NCI-H2029 treated with DMSO at 0.1 percent for 48 hours (cell line): ENCODE results near the gene ARHGEF39.

ENCODE experiments used
- DNase-seq: peaks from one replicate; lab custom pipeline; 2025; lab: John Stamatoyannopoulos, UW

The ARHGEF39 gene, protein sequence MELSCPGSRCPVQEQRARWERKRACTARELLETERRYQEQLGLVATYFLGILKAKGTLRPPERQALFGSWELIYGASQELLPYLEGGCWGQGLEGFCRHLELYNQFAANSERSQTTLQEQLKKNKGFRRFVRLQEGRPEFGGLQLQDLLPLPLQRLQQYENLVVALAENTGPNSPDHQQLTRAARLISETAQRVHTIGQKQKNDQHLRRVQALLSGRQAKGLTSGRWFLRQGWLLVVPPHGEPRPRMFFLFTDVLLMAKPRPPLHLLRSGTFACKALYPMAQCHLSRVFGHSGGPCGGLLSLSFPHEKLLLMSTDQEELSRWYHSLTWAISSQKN

GRCh38 chr9:35664531-35665470 lies at the start of gene ARHGEF39:
ARHGEF39 (minus strand) TSS chr9:35665195; CDS start chr9:35665169, 26 bp downstream.
- peak; percentile 68 for DNase-seq

DNA sequence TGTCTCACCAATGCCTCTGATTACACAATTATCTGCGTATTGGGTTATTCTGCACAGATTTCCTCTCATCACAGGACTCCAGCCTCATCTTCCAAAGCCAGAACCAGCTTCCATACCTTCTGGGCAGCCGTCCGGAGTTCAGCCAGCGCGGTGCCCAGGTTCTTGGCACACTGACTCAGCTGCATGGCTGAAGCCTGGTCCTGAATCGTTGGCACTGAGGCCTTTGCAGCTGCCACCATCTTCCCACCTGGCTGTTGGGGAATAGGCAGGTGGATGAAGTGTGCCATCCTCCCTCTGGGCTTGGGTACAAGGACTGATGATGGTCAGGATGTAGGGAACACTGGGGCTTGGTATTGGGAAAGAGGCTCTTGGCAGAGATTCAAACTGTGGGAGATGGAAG lies 49.1 kb upstream of the ARHGEF39 start:
- DNase-seq, result no peak

GRCh38 chr9:35713578-35713977 lies 48.6 kb upstream of the ARHGEF39 start:
- no peak for DNase-seq

GRCh38 chr9:35712762-35713400 lies 47.9 kb upstream of the ARHGEF39 start:
- no peak for DNase-seq

GRCh38 chr9:35711501-35712428 lies 46.8 kb upstream of the ARHGEF39 start:
- DNase-seq, result no peak

DNA sequence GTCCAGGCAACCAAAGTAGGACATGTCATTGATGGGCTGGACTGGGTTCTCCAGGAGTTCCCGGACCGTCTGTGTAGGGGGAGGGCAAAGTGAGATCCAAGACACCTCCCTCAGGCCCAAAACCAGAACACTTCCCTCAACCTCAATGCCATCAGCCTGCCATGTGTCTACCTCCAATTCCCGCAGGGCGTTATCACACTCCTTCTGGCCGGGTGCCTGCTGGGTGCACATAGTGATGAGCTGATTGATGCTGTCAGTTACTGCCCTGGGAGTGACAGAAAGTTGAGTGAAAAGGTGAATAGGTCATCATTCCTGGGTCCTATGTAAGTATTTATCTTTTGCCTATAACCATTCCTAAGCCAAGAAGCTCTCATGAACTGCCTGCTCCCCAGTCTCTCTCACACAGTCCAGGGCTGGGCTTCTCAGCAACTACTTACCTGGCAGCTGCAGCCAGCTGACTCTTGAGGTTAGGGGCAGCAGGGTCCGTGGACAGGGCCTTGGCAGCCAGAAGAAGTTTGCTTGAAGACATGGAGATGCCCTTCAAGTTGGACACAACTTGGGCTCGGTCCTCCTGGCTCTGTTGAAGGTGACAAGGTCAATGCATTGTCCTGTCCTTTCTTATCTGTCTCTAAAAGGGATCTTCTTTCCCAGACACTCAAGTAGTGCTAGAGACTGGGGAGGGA lies 46.0 kb upstream of the ARHGEF39 start:
- no peak for DNase-seq

DNA sequence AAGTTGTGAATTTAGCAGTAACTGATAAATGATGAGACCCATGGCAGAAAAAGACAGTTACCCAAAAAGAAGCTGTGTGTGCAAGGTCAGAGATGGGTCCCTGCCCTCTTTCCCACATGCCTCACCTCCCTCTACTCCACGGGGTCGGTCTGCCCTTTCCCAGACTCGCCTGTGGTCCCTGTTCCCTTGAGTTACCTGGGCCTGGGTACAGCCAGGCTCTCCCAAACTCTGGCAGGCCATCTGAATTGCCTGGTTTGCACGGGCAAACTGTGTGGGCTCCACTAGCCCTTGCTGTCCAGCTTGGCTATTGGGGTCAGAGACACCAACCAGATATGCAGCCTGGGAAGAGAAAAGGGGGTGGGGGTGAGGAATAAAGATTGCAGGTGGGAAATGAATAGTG lies 43.2 kb upstream of the ARHGEF39 start:
- no peak for DNase-seq

GRCh38 chr9:35706951-35707350 lies 42.0 kb upstream of the ARHGEF39 start:
- DNase-seq, result no peak

DNA sequence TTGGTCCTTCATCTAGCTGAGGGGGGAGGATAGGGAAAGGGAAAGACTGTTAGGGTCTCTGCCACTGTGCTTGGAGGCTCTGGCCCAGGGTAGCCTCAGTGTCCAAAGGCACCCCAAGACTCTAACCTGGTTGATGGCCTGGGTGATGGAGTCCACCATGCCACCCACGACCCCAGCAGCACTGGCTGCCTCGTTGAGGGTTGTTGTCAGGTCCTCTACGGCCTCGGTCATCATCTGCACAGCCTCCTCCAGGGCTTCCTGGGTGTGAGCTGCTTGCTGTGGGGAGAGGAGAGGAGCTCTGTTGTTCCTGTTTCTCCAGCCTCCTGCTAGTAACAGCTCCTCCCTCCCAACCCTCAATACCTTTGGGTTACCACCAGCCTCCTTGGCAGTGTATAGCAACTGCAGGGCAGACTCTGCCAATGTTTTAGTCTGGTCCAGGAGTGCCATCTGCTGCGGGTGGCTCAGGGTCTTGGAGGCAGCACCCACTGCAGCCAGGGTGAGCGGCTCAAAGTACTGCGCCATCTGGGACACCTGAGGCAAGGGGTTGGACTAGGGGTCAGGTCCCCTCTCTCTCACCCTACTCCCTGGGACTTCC lies 40.9 kb upstream of the ARHGEF39 start:
- DNase-seq, result no peak

- no peak for DNase-seq
These were observed 40.4 kb upstream of the ARHGEF39 start for GRCh38 chr9:35705372-35705771.

- no peak for DNase-seq
These were observed 39.1 kb upstream of the ARHGEF39 start for GRCh38 chr9:35703906-35704672.

DNA sequence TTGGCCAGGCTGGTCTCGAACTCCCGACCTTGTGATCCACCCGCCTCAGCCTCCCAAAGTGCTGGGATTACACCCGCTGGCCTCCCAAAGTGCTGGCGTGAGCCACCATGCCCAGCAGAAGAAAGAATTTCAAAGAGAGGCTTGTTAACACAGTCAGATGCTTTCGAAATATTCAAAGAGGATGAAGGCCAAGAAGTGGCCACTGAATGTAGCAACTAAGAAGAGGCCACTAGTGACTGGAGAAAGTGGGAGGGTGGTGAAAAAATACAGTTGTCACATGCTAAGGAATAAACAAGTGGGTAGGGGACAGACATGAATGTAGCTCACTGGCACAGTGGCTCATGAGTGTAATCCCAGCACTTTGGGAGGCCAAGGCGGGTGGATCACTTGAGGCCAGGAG lies 37.7 kb upstream of the ARHGEF39 start:
- no peak for DNase-seq

GRCh38 chr9:35700942-35701341 lies 35.9 kb upstream of the ARHGEF39 start:
- DNase-seq, result no peak

DNA sequence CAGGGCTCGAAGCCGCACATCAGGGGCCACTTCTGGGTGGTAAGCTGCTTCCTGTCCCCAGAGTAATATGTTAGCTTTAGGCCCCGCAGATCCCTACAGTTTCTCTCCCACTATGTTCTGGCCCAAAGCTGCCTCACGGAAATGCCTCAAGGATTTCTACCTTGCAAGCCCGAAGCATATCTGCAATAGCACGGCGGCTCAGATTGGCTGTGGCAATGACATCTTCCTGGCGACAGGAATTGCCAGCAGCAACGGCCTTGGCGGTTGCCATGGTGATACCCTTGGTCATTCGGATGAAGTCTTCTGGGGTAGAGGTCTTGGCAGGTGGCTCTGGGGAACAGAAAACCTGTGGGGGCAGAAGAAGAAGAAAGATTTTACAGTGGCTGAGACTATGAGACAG lies 35.0 kb upstream of the ARHGEF39 start:
- DNase-seq, result no peak

- DNase-seq, result no peak
These were observed 33.2 kb upstream of the ARHGEF39 start for GRCh38 chr9:35698231-35698630.

GRCh38 chr9:35697486-35697885 lies 32.5 kb upstream of the ARHGEF39 start:
- no peak for DNase-seq

DNA sequence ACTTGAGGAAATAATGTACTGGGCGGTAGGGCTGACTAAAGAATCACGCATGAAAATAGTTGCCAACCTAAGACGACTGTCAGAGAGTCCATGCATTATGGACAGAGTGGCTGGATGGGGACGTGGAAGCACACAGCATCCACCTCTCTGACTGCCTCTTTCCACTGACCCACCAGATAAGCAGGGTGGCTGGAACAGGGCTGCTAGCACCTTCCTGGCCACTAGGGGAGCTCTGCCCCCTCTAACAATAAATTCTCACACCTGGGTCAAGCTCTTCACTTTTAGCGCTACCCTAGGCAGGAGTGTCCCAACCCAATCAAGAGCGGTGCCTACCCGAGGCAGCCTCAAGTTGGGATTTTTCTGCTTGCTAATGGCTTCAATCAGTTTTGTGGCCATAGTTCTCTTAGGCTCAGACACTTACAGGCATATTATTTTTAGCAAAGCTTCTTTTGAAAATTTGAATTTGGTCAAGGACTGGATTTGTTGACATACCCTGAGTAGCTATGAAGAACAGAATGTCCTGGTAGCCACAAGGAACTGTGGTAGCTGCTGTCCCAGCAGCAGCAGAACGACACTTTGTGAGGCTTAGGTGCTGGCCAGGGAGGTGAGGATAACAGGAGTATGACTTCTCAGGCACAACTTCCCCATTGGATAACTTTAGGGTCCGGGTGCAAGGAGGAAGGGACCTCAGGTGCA lies 31.7 kb upstream of the ARHGEF39 start:
- DNase-seq, result peak; percentile 34

- no peak for DNase-seq
These were observed 31.0 kb upstream of the ARHGEF39 start for GRCh38 chr9:35695943-35696401.

DNA sequence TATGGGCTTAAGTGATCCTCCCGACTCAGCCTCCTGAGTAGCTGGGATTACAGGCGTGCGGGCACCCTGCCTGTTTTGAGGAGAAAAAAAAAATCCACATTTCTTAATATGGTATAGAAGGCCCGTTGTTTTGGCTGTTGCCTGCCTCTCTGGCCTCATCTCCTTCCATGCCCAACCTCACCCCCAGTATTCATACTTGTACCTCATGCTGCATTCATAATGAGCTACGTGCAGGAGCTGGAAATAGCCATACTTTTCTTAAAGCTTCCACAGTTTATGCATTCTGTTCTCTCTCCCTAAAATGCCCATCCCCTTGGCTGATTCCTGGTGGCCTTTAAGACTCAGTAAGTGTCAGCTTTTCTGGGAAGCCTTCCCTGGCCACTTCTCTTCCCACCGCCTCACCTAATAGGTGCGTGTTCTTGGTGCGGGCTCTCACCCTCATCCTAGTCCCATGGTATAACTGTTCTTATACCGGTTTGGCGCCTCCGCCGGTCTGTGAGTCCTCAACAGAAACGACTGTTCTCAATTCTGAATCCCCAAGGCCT lies 26.8 kb upstream of the ARHGEF39 start:
- DNase-seq, result no peak
